Natural killer cell treated with Interleukin-12 subunit alpha and Interleukin-12 subunit beta and Interleukin-15 and Interleukin-18, amount 100 ng/mL, for 72 hours (primary cell): ENCODE data around the gene TRABD2B. TPM values are rescaled to one million over a fixed set of nuclear protein-coding genes. Genes with fewer than 3 reads are reported as not detected.

Experiments
- ATAC-seq, 2 donors: fragments of 150-1000 bp; cut with Tn5 transposase in 1 of 2; sonication (Bioruptor Pico), chemical (Tn5 transposase) in 1 of 2; 2 replicates each; pipeline ENCODE4 v1.10.0; 2021
- DNase-seq: peaks from one replicate; pipeline ENCODE4 v3.0.0; 2022; ENCODE audit warnings: low spot score
- H3K27ac Mint-ChIP-seq, 2 donors: 1 replicate in 1 of 2; 2 replicates in 1 of 2; pipeline ENCODE4 v1.8.0; 2022; ENCODE audit warnings: mixed read lengths in 2 of 2, mild to moderate bottlenecking in 1 of 2, moderate library complexity in 1 of 2
- H3K27me3 Mint-ChIP-seq, 2 donors: 1 replicate in 1 of 2; 2 replicates in 1 of 2; pipeline ENCODE4 v1.8.0; 2022; ENCODE audit warnings: mixed read lengths in 2 of 2
- H3K36me3 Mint-ChIP-seq: one replicate; pipeline ENCODE4 v1.8.0; 2022; ENCODE audit warnings: mixed read lengths
- H3K4me1 Mint-ChIP-seq, 2 donors: 1 replicate in 1 of 2; 2 replicates in 1 of 2; pipeline ENCODE4 v1.8.0; 2022; ENCODE audit warnings: low read depth in 2 of 2, mixed read lengths in 2 of 2, mild to moderate bottlenecking in 1 of 2
- H3K4me3 Mint-ChIP-seq: one replicate; pipeline ENCODE4 v1.8.0; 2022; ENCODE audit warnings: mixed read lengths
- H3K9me3 Mint-ChIP-seq: 2 replicates; pipeline ENCODE4 v1.8.0; 2022; ENCODE audit warnings: mixed read lengths
- total RNA-seq, 2 donors: library from RNA; stranded (reverse); gene quantifications; one replicate each; pipeline ENCODE4 v1.2.3, GENCODE V29; 2022

TRABD2B gene
- total RNA-seq, 2 donors from 2014 or later, result not detected

GRCh38 chr1:47849005-47849521 is 148.1 kb downstream of the TRABD2B start:
- Mint-ChIP-seq H3K27me3 (peaks cover 4 to 12% of the 10 kb centered on the region in 2 donors), H3K4me3 (no peak overlapping the region), H3K4me1 (no peaks in the 10 kb centered on the region)

GRCh38 chr1:47847763-47848162 is 149.4 kb downstream of the TRABD2B start:
- Mint-ChIP-seq H3K27me3 (peaks cover 11 to 22% of the 10 kb centered on the region in 2 donors), H3K4me3 (no peak overlapping the region), H3K36me3 (no peaks in the 10 kb centered on the region), H3K4me1 (no peaks in the 10 kb centered on the region), H3K27ac (no peak overlapping the region), H3K9me3 (no peaks in the 10 kb centered on the region)
- ATAC-seq (no peak), DNase-seq (no peak)

More at GRCh38 chr1:47849005-47849521, 148.1 kb downstream of the TRABD2B start:
- Mint-ChIP-seq H3K36me3 (no peaks in the 10 kb centered on the region), H3K9me3 (no peaks in the 10 kb centered on the region), H3K27ac (no peak overlapping the region)
- ATAC-seq (no peak), DNase-seq (no peak)

- Mint-ChIP-seq H3K4me1 (no peaks in the 10 kb centered on the region), H3K36me3 (no peaks in the 10 kb centered on the region), H3K9me3 (no peaks in the 10 kb centered on the region), H3K27ac (no peak overlapping the region), H3K4me3 (no peak overlapping the region), H3K27me3 (peaks cover 17 to 27% of the 10 kb centered on the region in 2 donors)
- ATAC-seq (no peak), DNase-seq (no peak)
These were observed 152.6 kb downstream of the TRABD2B start for GRCh38 chr1:47844558-47844955.

- Mint-ChIP-seq H3K4me3 (no peak overlapping the region), H3K27ac (no peak overlapping the region), H3K27me3 (peaks cover 17 to 27% of the 10 kb centered on the region in 2 donors), H3K9me3 (no peaks in the 10 kb centered on the region), H3K4me1 (no peaks in the 10 kb centered on the region), H3K36me3 (no peaks in the 10 kb centered on the region)
- DNase-seq (peak; percentile 59), ATAC-seq (no peak)
These were observed 153.2 kb downstream of the TRABD2B start for GRCh38 chr1:47843781-47844557.

- Mint-ChIP-seq H3K4me3 (no peak overlapping the region), H3K36me3 (no peaks in the 10 kb centered on the region), H3K27me3 (peaks cover 17 to 27% of the 10 kb centered on the region in 2 donors), H3K4me1 (no peaks in the 10 kb centered on the region), H3K9me3 (no peaks in the 10 kb centered on the region), H3K27ac (no peak overlapping the region)
- no peak for ATAC-seq
- no peak for DNase-seq
These were observed 154.1 kb downstream of the TRABD2B start for GRCh38 chr1:47843059-47843458.

DNA sequence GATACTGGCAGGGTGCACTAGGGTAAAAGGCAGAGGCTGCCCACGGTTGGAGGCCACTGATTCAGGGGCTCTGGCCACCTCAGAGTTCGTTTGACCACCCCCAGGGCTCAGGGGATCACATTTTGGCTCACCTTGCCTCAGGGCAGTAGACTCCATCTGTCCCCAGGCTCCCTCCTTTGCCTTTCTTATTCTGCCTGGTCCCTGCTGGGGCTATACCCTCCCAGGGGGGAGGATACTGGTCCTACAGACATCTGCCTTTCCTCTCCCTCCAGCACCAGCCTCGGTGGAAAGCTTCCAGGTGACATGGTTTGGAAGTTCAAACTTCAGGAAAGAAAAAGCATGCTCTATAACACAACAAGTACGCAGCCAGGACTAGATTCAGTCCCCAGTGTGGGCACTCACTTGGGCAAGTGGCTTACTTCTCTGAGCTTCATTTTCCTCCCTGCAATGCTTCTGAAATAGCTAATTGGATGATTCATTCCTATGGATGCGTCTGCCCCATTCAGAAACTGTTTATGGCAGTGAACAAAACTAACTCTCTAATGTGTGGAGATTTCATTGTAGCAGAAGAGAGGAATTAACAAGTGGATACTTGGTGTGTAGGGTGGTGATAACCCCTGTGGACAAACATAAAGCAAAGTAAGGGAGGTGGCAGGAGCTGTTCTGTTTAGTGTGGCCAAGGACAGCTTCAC is 154.8 kb downstream of the TRABD2B start:
- ATAC-seq, result no peak
- peaks cover 17 to 27% of the 10 kb centered on the region in 2 donors for H3K27me3 Mint-ChIP-seq
- H3K4me1 Mint-ChIP-seq, result no peaks in the 10 kb centered on the region
- H3K27ac Mint-ChIP-seq, result no peak overlapping the region
- H3K36me3 Mint-ChIP-seq, result no peaks in the 10 kb centered on the region
- DNase-seq, result peak; percentile 6
- no peaks in the 10 kb centered on the region for H3K9me3 Mint-ChIP-seq
- H3K4me3 Mint-ChIP-seq, result no peak overlapping the region

GRCh38 chr1:47841356-47841755 is 155.8 kb downstream of the TRABD2B start:
- Mint-ChIP-seq H3K4me3 (no peak overlapping the region), H3K9me3 (no peaks in the 10 kb centered on the region), H3K4me1 (no peaks in the 10 kb centered on the region), H3K36me3 (no peaks in the 10 kb centered on the region), H3K27ac (no peak overlapping the region), H3K27me3 (peaks cover 17 to 27% of the 10 kb centered on the region in 2 donors)
- DNase-seq, result peak; percentile 55
- ATAC-seq, result no peak

GRCh38 chr1:47840393-47841190 is 156.6 kb downstream of the TRABD2B start:
- peaks cover 15 to 27% of the 10 kb centered on the region in 2 donors for H3K27me3 Mint-ChIP-seq
- H3K9me3 Mint-ChIP-seq, result no peaks in the 10 kb centered on the region
- no peak overlapping the region for H3K27ac Mint-ChIP-seq
- no peak overlapping the region for H3K4me3 Mint-ChIP-seq
- no peaks in the 10 kb centered on the region for H3K4me1 Mint-ChIP-seq
- no peak for ATAC-seq
- DNase-seq, result peak; percentile 5
- no peaks in the 10 kb centered on the region for H3K36me3 Mint-ChIP-seq

DNA sequence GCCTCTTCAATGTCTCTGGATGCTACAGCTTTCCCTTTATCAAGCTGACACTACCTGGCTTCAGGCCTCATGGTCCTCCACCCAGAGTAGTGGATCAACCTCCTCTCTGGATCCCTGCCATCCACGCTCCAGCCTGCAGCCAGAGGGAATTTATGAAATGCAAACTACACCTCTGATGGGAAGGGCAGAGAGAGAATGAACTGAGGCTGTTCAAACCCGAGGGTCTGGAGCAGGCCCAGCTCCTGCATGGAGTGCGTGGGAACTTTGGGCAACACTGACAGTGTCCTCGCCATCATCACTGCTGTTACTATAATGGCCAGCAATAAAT is 157.8 kb downstream of the TRABD2B start:
- no peak for ATAC-seq
- no peak overlapping the region for H3K27ac Mint-ChIP-seq

DNA sequence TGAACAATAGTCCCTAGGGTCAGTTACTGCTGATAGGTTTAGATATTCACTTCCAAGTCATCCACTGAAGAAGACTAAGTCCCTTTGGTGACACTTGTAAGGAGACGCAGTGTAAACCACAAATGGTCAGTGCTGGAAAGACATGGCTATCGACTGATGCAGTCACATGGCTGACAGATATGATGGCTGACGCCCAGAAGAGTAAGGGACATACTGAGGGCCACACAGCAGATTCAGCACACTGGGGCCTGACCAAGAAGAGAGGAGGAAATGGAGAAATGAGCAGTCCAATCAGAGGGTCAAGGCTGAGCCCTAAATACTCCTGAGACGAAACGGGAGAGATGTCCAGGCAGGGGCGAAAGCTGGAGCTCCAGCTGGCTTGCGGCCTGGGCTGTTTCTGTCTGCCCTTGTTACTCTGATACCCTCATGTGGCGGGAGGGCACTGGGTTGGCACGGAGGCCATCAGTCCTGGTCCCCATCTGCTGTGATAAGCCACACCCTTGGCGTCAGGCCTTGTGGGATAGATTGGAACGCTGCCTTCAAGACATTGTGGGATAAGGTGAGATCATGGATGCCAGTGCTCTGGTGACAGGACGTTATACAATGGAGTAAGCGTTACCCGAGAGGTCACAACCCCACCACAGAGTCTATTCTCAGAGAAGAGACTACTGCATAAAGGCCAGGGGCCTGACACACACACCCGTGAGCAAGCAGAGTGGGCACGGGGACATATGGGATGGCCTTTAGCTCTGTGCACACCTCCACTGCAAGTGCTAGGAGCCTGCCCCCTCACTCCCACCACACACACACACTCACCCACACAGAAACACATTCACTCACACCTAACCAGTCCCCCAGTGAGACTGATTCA is 158.4 kb downstream of the TRABD2B start:
- Mint-ChIP-seq H3K9me3 (peaks cover 4% of the 10 kb centered on the region), H3K4me3 (no peak overlapping the region), H3K4me1 (no peaks in the 10 kb centered on the region), H3K36me3 (no peaks in the 10 kb centered on the region), H3K27ac (no peak overlapping the region), H3K27me3 (peaks cover 13 to 16% of the 10 kb centered on the region in 2 donors)
- ATAC-seq (no peak), DNase-seq (no peak)

More for the DNA sequence above, 157.8 kb downstream of the TRABD2B start:
- Mint-ChIP-seq H3K4me3 (no peak overlapping the region), H3K27me3 (peaks cover 13 to 17% of the 10 kb centered on the region in 2 donors), H3K36me3 (no peaks in the 10 kb centered on the region), H3K9me3 (peaks cover 4% of the 10 kb centered on the region), H3K4me1 (no peaks in the 10 kb centered on the region)
- peak; percentile 45 for DNase-seq

DNA sequence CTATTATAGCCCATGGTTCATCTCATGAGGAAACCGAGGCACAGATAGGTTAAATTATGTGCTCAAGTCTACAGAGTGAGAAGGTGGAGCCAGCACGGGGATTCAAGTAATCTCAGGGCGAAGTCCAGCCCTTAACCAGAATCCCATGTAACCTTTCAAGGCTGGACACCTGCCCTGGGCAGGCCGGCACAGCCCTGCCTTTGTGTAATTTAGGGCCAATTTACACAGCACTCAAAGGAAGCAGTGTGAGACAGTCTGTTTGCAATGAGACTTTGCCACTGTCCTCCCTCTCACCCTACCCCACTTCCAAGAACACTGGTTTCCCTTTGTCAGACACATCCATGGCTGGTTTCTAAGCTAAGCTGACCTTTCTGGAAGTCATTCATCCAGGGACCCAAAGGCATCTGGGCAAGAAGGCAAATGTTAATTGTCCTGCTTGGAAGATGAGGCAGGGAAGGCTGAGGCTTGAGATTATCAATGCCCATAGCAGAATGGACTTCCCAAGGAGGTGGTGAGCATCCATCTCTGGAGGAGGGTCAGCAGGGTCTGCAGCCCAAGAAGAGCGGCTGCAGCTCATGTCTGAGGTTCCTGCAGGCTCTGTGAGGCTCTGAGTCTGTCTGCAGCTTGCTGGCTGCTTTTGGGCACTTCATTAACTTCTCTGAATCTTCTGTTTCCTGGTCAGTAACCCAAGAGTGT is 159.2 kb downstream of the TRABD2B start:
- no peak overlapping the region for H3K4me3 Mint-ChIP-seq
- ATAC-seq, result no peak
- H3K27ac Mint-ChIP-seq, result no peak overlapping the region
- no peak for DNase-seq
- H3K36me3 Mint-ChIP-seq, result no peaks in the 10 kb centered on the region
- peaks cover 4% of the 10 kb centered on the region for H3K9me3 Mint-ChIP-seq
- no peaks in the 10 kb centered on the region for H3K4me1 Mint-ChIP-seq
- peaks cover 10 to 16% of the 10 kb centered on the region in 2 donors for H3K27me3 Mint-ChIP-seq

DNA sequence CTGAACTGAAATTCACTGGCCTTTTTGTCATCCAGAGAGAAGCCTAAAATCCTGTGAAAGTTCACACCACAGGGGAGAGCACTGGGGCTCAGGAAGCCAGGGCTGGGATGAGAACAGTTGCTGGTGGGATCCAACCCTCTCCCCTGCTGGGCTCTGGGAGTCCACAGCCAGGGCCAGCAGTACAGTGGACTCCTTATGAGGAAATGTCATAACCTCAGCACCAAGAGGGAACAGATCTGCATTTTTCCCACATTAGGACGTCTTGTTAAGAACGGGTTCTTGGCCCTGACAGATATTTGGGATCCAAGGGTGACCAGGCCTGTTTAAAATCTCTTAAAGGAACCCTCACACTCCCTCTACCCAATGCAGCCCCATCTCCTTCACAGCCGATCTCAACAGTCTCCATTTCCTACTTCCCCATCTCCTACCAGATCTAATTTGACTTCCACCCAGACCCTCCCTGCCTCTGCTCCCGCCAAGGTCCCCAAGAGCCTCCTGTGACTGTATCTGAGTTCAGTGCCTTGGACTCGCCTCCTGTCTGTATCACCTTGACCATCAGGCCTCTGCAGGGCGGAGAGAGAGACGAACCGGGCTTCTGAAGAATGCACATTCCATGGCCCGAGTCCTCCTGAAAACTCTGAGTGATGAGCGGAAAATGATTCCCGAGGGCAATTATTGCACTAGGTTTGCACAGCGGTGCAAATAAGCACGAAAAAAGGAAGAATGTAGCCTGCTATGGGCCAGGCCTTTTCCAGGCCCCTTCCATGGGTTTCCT is 159.9 kb downstream of the TRABD2B start:
- no peak for ATAC-seq
- Mint-ChIP-seq H3K4me1 (no peaks in the 10 kb centered on the region), H3K36me3 (no peaks in the 10 kb centered on the region), H3K4me3 (no peak overlapping the region), H3K27ac (no peak overlapping the region), H3K27me3 (peaks cover 5 to 14% of the 10 kb centered on the region in 2 donors), H3K9me3 (peaks cover 4% of the 10 kb centered on the region)
- DNase-seq, result no peak
